Measurements from ENCODE around the gene GPC4. TPM values are rescaled to one million over a fixed set of nuclear protein-coding genes. Genes with fewer than 3 reads are reported as not detected.

GPC4 gene
- total and polyA plus RNA-seq, 9 of the 15 experiments (the other 6 are each of a cell fraction or from before 2014, with no cell fraction given) = 0.11 TPM; not detected in 8

DNA sequence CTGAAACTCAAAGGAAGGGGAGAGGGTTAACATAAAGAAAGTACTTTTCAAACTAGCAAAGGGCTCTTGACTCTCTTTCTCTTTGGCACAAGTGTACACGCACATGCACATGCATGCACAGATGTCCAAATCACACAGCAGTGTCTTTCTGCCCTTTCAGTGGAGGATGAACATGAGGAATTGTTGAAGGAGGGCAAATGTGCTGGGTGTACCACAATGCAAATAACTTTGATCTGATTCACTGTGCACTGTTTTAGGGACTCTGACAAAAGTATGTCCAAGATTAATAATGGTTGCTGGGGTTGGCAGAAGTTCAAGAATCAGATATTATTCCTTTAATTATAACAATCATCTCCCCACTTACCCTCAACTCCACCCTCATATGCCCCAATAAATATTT, 93.8 kb downstream of the GPC4 start:
- CTCF ChIA-PET (ENCODE audit: low intra/inter-chr PET ratio) = no interaction called here
- H2AFZ ChIP-seq (ENCODE audit: low read depth, low read length) = no peak overlapping the region
- POLR2A ChIA-PET = no interaction called here
- no peaks in the 10 kb centered on the region for H3K9me3 ChIP-seq (replicated peaks; ENCODE audit: control insufficient read depth, insufficient read depth, low read depth, low read length)
- no peaks in the 10 kb centered on the region for H3K27me3 ChIP-seq (ENCODE audit: control insufficient read depth in 2 of 2, insufficient read depth in 2 of 2, low read length in 2 of 2)
- DNase-seq (ENCODE audit: extremely low read depth in 1 of 4, low spot score in 3 of 4) = no peak
- H3K9me1 ChIP-seq (ENCODE audit: control insufficient read depth, insufficient read depth, low read length) = no peaks in the 10 kb centered on the region
- no peak overlapping the region for H3K27ac ChIP-seq (ENCODE audit: extremely low read depth, low read depth, low read length)
- in situ Hi-C loops (cut with MboI) (no loop called here), intact Hi-C loops (cut with micrococcal nuclease) (no loop called here)
- no peak overlapping the region for H3K4me3 ChIP-seq
- ATAC-seq = no peak
- no peaks in the 10 kb centered on the region for H3K4me1 ChIP-seq (replicated peaks in 1 of 2; ENCODE audit: control insufficient read depth in 2 of 2, insufficient read depth in 2 of 2, low read length in 2 of 2)
- no peak overlapping the region for H3K4me2 ChIP-seq (ENCODE audit: insufficient read depth, low read length)
- H4K20me1 ChIP-seq (replicated peaks; ENCODE audit: control insufficient read depth, insufficient read depth, low read length) = no peaks in the 10 kb centered on the region
- no peaks in the 10 kb centered on the region for H3K36me3 ChIP-seq (ENCODE audit: control insufficient read depth, insufficient read depth, low read length)
- H3K9ac ChIP-seq (ENCODE audit: insufficient read depth in 1 of 2, low read depth in 2 of 2, low read length in 2 of 2) = no peak overlapping the region
- H3K79me2 ChIP-seq (ENCODE audit: control insufficient read depth, insufficient read depth, low read length) = no peaks in the 10 kb centered on the region
- FAIRE-seq = no peak
- BruUV-seq (replicated peaks) = no TSS peak
- no CpG with 5 or more reads among the region's 1 CpG for WGBS (ENCODE audit: insufficient coverage, low coverage, missing lambda C conversion rate)
- TF ChIP-seq, protein P1, sequence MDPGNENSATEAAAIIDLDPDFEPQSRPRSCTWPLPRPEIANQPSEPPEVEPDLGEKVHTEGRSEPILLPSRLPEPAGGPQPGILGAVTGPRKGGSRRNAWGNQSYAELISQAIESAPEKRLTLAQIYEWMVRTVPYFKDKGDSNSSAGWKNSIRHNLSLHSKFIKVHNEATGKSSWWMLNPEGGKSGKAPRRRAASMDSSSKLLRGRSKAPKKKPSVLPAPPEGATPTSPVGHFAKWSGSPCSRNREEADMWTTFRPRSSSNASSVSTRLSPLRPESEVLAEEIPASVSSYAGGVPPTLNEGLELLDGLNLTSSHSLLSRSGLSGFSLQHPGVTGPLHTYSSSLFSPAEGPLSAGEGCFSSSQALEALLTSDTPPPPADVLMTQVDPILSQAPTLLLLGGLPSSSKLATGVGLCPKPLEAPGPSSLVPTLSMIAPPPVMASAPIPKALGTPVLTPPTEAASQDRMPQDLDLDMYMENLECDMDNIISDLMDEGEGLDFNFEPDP (CRISPR knock-in tag; IDR thresholded peaks at IDR 0.05) = no peak
- TF ChIP-seq, protein P2, sequence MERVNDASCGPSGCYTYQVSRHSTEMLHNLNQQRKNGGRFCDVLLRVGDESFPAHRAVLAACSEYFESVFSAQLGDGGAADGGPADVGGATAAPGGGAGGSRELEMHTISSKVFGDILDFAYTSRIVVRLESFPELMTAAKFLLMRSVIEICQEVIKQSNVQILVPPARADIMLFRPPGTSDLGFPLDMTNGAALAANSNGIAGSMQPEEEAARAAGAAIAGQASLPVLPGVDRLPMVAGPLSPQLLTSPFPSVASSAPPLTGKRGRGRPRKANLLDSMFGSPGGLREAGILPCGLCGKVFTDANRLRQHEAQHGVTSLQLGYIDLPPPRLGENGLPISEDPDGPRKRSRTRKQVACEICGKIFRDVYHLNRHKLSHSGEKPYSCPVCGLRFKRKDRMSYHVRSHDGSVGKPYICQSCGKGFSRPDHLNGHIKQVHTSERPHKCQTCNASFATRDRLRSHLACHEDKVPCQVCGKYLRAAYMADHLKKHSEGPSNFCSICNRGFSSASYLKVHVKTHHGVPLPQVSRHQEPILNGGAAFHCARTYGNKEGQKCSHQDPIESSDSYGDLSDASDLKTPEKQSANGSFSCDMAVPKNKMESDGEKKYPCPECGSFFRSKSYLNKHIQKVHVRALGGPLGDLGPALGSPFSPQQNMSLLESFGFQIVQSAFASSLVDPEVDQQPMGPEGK (CRISPR knock-in tag; IDR thresholded peaks at IDR 0.05; ENCODE audit: borderline replicate concordance) = no peak
- TF ChIP-seq, protein P3, sequence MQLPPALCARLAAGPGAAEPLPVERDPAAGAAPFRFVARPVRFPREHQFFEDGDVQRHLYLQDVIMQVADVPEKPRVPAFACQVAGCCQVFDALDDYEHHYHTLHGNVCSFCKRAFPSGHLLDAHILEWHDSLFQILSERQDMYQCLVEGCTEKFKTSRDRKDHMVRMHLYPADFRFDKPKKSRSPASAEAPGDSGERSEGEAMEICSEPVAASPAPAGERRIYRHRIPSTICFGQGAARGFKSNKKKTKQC (CRISPR knock-in tag; IDR thresholded peaks at IDR 0.05) = no peak
- TF ChIP-seq CHD4 (IDR thresholded peaks at IDR 0.05; ENCODE audit: insufficient read depth, insufficient replicate concordance, low read depth, low read length, poor library complexity, severe bottlenecking) (no peak), RBM17 (IDR thresholded peaks at IDR 0.05; ENCODE audit: borderline replicate concordance, low read depth, low read length) (no peak), ZNF445 (CRISPR knock-in tag; IDR thresholded peaks at IDR 0.05; ENCODE audit: low read depth) (no peak), MEF2D (tag; conservative IDR thresholded peaks at IDR 0.05; ENCODE audit: low read depth) (no peak), KAT2B (IDR thresholded peaks at IDR 0.05; ENCODE audit: low read depth, low read length) (no peak), KLF10 (CRISPR knock-in tag; IDR thresholded peaks at IDR 0.05) (no peak), SIN3A (IDR thresholded peaks at IDR 0.05; ENCODE audit: borderline replicate concordance in 2 of 2, control insufficient read depth in 1 of 2, low read depth in 2 of 2, low read length in 2 of 2) (no peak), MXI1 (IDR thresholded peaks at IDR 0.05; ENCODE audit: low read depth, low read length) (no peak), SREBF1 (IDR thresholded peaks at IDR 0.05; ENCODE audit: borderline replicate concordance, low read depth, low read length) (no peak), RFX1 (IDR thresholded peaks at IDR 0.05) (no peak), E2F3 (CRISPR knock-in tag; IDR thresholded peaks at IDR 0.05) (no peak), GTF2A2 (tag; IDR thresholded peaks at IDR 0.05) (no peak), ZNF347 (CRISPR knock-in tag; IDR thresholded peaks at IDR 0.05; ENCODE audit: low read depth) (no peak)
- TF ChIP-seq, protein P4, sequence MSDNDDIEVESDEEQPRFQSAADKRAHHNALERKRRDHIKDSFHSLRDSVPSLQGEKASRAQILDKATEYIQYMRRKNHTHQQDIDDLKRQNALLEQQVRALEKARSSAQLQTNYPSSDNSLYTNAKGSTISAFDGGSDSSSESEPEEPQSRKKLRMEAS (CRISPR knock-in tag; IDR thresholded peaks at IDR 0.05) = no peak
- TF ChIP-seq, protein P5, sequence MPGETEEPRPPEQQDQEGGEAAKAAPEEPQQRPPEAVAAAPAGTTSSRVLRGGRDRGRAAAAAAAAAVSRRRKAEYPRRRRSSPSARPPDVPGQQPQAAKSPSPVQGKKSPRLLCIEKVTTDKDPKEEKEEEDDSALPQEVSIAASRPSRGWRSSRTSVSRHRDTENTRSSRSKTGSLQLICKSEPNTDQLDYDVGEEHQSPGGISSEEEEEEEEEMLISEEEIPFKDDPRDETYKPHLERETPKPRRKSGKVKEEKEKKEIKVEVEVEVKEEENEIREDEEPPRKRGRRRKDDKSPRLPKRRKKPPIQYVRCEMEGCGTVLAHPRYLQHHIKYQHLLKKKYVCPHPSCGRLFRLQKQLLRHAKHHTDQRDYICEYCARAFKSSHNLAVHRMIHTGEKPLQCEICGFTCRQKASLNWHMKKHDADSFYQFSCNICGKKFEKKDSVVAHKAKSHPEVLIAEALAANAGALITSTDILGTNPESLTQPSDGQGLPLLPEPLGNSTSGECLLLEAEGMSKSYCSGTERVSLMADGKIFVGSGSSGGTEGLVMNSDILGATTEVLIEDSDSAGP (CRISPR knock-in tag; IDR thresholded peaks at IDR 0.05) = no peak

Data from K562 (cell line).